Gastrocnemius medialis (tissue), 4 donors: ENCODE data around the gene CLEC1B. TPM values are rescaled to one million over a fixed set of nuclear protein-coding genes. Genes with fewer than 3 reads are reported as not detected.
"Not testable (repeated sequence)": the region's sequence is repeated elsewhere in the genome, so short reads cannot be mapped to it uniquely, and the experiment has no call there.

Experiments
- ATAC-seq, 2 donors: fragments of 150-250 bp; one replicate each; pipeline ENCODE4 v1.9.1; 2016
- DNase-seq, 2 donors: peaks; one replicate each; pipeline ENCODE4 v3.0.0-alpha.2; 2019
- H3K27ac ChIP-seq, 4 donors: fragments of 200-600 bp; sonication (generic); 1 replicate in 1 of 4; 2 replicates in 3 of 4; pipeline ENCODE4 v1.5.1; 2016 to 2018; ENCODE audit warnings: mild to moderate bottlenecking in 2 of 4, moderate library complexity in 1 of 4
- H3K27me3 ChIP-seq, 3 donors: fragments of 200-600 bp; sonication (generic) in 2 of 3; 1 replicate in 1 of 3; 2 replicates in 2 of 3; pipeline versions ENCODE4 v1.5.1 to v1.6.0; 2016 to 2019; ENCODE audit warnings: mild to moderate bottlenecking in 1 of 3, moderate library complexity in 1 of 3
- H3K36me3 ChIP-seq, 2 donors: fragments of 200-600 bp; sonication (generic) in 1 of 2; one replicate each; pipeline ENCODE4 v1.5.1; 2017 to 2018
- H3K4me1 ChIP-seq, 2 donors: fragments of 200-600 bp; sonication (generic) in 1 of 2; one replicate each; pipeline ENCODE4 v1.5.1; 2016 to 2017; ENCODE audit warnings: mild to moderate bottlenecking in 2 of 2
- H3K4me3 ChIP-seq, 4 donors: fragments of 200-600 bp; sonication (generic) in 3 of 4; 1 replicate in 1 of 4; 2 replicates in 3 of 4; pipeline ENCODE4 v1.5.1; 2016 to 2019; ENCODE audit warnings: mild to moderate bottlenecking in 2 of 4
- H3K9me3 ChIP-seq, 3 donors: fragments of 200-600 bp; sonication (generic) in 2 of 3; 1 replicate in 1 of 3; 2 replicates in 2 of 3; pipeline ENCODE4 v1.5.1; 2016 to 2019
- CTCF ChIP-seq, 5 experiments: fragments of 450-650 bp in 3 of 5; fragments of 200-600 bp in 2 of 5; sonication (generic) in 2 of 5; IDR thresholded peaks in 4 of 5; conservative IDR thresholded peaks in 1 of 5; 1 replicate in 4 of 5; 2 replicates in 1 of 5; pipeline ENCODE4 v1.5.1; 2016 to 2019; ENCODE audit warnings: antibody characterized with exemption in 5 of 5, mild to moderate bottlenecking in 3 of 5, moderate library complexity in 3 of 5
- POLR2A ChIP-seq, 2 donors: fragments of 450-650 bp; IDR thresholded peaks; one replicate each; pipeline ENCODE4 v1.6.1; 2017; ENCODE audit warnings: antibody characterized with exemption in 2 of 2, mild to moderate bottlenecking in 2 of 2, moderate library complexity in 2 of 2
- in situ Hi-C, 4 donors: fragments of 200-750 bp; cut with MboI; loops; one replicate each; pipeline versions ENCODE4 v1.15.0 to v1.8.0; 2017; ENCODE audit warnings: low sequenced_read_pairs in 4 of 4
- intact Hi-C: fragments of 100-400 bp; cut with DNase I; formaldehyde crosslinking; loops from one replicate; pipeline ENCODE4 v1.15.1; 2023; ENCODE audit warnings: low total_unique reads
- total RNA-seq, 4 donors: library from RNA; depleted of rRNA; stranded (reverse); fragments of >200 nt; gene quantifications; one replicate each; pipeline versions ENCODE4 v1.1.0 to v1.2.3, GENCODE V29; 2016

Gene CLEC1B
- total RNA-seq, 4 donors from 2014 or later, result 0.53 TPM; not detected in 3

DNA sequence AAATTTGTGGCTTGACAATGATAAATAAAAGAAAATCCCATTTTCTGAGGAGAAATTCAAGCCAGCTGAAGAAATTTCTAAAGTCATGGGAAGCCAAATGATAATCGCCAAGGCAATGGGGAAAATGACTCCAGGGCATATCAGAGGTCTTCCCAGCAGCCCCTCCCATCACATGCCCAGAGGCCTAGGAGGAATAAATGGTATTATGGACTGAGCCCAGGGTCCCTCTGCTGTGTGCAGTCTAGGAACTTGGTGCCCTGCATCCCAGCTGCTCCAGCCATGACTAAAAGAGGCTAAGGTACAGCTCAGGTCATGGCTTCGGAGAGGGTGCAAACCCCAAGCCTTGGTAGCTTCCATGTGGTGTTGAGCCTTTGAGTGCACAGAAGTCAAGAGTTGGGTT is 23.3 kb downstream of the CLEC1B start:
- DNase-seq (no peak), ATAC-seq (no peak)
- H3K36me3 ChIP-seq, result no peaks in the 10 kb centered on the region
- H3K4me3 ChIP-seq, result no peak overlapping the region
- TF ChIP-seq CTCF (IDR thresholded peaks at IDR 0.05 in 4 of 5, conservative IDR thresholded peaks at IDR 0.05 in 1 of 5), result no peak
- no peak for TF ChIP-seq POLR2A (IDR thresholded peaks at IDR 0.05)
- no peaks in the 10 kb centered on the region for H3K4me1 ChIP-seq
- no peak overlapping the region for H3K27ac ChIP-seq
- H3K9me3 ChIP-seq, result no peaks in the 10 kb centered on the region
- intact Hi-C loops (no loop called here), in situ Hi-C loops (no loop called here)
- no peaks in the 10 kb centered on the region for H3K27me3 ChIP-seq

DNA sequence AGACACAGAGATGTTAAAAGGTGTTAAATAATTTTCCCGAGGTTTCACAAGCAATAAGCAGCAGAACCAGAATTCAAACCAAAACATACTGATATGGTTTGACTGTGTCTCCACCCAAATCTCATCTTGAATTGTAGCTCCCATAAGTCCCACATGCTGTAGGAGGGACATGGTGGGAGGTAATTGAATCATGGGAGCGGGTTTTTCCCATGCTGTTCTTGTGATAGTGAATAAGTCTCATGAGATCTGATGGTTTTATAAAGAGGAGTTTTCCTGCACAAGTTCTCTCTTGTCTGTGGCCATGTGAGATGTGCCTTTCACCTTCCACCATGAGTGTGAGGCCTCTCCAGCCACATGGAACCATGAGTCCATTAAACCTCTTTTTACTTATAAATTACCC is 24.2 kb downstream of the CLEC1B start:
- H3K4me3 ChIP-seq, intact Hi-C loops: not testable (repeated sequence)

GRCh38 chr12:9973949-9974348 is 25.0 kb downstream of the CLEC1B start:
- Histone ChIP-seq H3K4me1 (no peaks in the 10 kb centered on the region), H3K4me3 (no peak overlapping the region), H3K36me3 (no peaks in the 10 kb centered on the region), H3K27me3 (no peaks in the 10 kb centered on the region), H3K27ac (no peak overlapping the region), H3K9me3 (no peaks in the 10 kb centered on the region)
- intact Hi-C loops (no loop called here), in situ Hi-C loops (no loop called here)
- TF ChIP-seq CTCF (IDR thresholded peaks at IDR 0.05 in 4 of 5, conservative IDR thresholded peaks at IDR 0.05 in 1 of 5), result no peak
- TF ChIP-seq POLR2A (IDR thresholded peaks at IDR 0.05), result no peak
- ATAC-seq (no peak), DNase-seq (no peak)

More for the DNA sequence above, 24.2 kb downstream of the CLEC1B start:
- H3K4me1 ChIP-seq, H3K9me3 ChIP-seq, in situ Hi-C loops, ATAC-seq, H3K27me3 ChIP-seq, H3K27ac ChIP-seq, DNase-seq, H3K36me3 ChIP-seq: not testable (repeated sequence)

DNA sequence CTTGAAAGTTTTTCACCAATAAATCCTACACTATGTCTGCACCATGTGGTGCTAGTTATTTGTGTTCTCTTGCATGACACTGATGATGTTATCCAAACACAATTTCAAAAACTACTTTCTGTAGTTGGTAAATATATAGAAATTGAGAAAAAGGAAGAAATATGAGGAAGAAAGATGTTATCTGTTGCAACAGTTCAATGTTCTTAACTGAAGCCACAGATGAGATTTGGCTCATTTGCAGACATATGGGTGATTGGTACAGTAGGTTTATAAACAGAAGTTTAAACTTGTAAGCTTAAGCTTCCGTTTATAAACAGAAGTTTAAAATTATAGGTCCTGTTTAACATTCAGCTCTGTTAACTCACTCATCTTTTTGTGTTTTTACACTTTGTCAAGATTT is 27.7 kb downstream of the CLEC1B start, which contains the start of gene CLEC12A:
CLEC12A (plus strand) TSS at position 229 of the 400 bp plus-strand sequence. CDS start 188 bp downstream, outside the sequence.
- Histone ChIP-seq H3K36me3 (no peaks in the 10 kb centered on the region), H3K27me3 (no peaks in the 10 kb centered on the region), H3K4me3 (no peak within 1 kb of the TSS), H3K9me3 (no peaks in the 10 kb centered on the region), H3K27ac (no peak within 1 kb of the TSS), H3K4me1 (no peaks in the 10 kb centered on the region)
- TF ChIP-seq POLR2A (IDR thresholded peaks at IDR 0.05) (no peak), CTCF (IDR thresholded peaks at IDR 0.05 in 4 of 5, conservative IDR thresholded peaks at IDR 0.05 in 1 of 5) (no peak)
- in situ Hi-C loops (no loop called here), intact Hi-C loops (no loop called here)
- ATAC-seq, result no peak
- DNase-seq, result no peak

DNA sequence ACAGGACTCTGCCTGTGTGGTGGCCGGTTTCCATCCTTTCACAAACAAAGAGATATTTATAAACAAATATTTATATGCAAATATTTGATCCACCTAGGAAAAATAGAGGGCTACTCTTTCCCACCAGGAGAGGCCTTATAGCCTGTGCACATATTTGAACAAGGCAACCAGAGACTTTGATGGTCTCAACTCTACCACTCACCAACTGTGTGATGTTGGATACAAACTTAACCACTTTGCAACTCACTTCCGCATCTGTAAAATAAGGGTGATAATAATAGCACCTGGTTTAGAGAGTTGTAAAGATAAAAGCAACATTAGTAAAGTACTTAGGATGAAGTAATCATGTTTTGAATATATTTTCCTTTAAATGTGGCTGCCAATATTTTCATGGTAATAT is 29.2 kb downstream of the CLEC1B start:
- no peak overlapping the region for H3K4me3 ChIP-seq
- ATAC-seq (no peak), DNase-seq (no peak)
- H3K4me1 ChIP-seq, result no peaks in the 10 kb centered on the region
- no peaks in the 10 kb centered on the region for H3K9me3 ChIP-seq
- no peaks in the 10 kb centered on the region for H3K36me3 ChIP-seq
- H3K27me3 ChIP-seq, result no peaks in the 10 kb centered on the region
- intact Hi-C loops, result no loop called here
- in situ Hi-C loops, result no loop called here
- TF ChIP-seq CTCF (IDR thresholded peaks at IDR 0.05 in 4 of 5, conservative IDR thresholded peaks at IDR 0.05 in 1 of 5) (no peak), POLR2A (IDR thresholded peaks at IDR 0.05) (no peak)
- H3K27ac ChIP-seq, result no peak overlapping the region
